ENCODE data around the gene STK32C. TPM values are rescaled to one million over a fixed set of nuclear protein-coding genes. Genes with fewer than 3 reads are reported as not detected.

The STK32C gene
- total RNA-seq, 1 donor from 2014 or later, result 4.7 TPM

DNA sequence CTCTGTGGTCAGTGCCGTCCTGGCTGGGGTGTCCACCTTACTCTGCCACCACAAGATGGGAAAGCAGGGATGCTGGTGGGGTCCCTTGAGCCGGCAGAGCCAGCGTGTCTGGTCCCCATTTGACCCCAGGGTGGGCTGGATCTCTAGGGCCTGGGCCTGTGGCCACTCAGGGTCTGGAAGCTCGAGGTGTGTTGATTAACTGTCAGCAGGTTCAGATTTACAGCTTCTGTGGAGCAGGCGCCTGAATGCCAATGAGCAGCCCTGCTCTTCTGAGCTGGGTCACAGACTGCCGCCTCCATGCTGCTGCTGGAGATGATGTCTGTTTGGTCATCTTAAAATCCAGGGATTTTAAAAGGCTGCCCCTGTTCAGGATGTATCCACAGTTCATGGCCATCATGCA, 132.3 kb downstream of the STK32C start:
- intact Hi-C loops (cut with DNase I), result no loop called here
- Histone ChIP-seq H3K27ac (no peak overlapping the region), H3K4me3 (no peak overlapping the region), H3K9me3 (no peaks in the 10 kb centered on the region), H3K36me3 (no peaks in the 10 kb centered on the region), H3K4me1 (no peaks in the 10 kb centered on the region), H3K27me3 (no peaks in the 10 kb centered on the region)
- DNase-seq (ENCODE audit: extremely low spot score in 2 of 2), result no peak
- no peak for TF ChIP-seq POLR2AphosphoS5 (IDR thresholded peaks at IDR 0.05; ENCODE audit: insufficient read depth in 1 of 2, low read depth in 1 of 2)
- no peak for TF ChIP-seq POLR2A (IDR thresholded peaks at IDR 0.05)
- TF ChIP-seq, protein P1, sequence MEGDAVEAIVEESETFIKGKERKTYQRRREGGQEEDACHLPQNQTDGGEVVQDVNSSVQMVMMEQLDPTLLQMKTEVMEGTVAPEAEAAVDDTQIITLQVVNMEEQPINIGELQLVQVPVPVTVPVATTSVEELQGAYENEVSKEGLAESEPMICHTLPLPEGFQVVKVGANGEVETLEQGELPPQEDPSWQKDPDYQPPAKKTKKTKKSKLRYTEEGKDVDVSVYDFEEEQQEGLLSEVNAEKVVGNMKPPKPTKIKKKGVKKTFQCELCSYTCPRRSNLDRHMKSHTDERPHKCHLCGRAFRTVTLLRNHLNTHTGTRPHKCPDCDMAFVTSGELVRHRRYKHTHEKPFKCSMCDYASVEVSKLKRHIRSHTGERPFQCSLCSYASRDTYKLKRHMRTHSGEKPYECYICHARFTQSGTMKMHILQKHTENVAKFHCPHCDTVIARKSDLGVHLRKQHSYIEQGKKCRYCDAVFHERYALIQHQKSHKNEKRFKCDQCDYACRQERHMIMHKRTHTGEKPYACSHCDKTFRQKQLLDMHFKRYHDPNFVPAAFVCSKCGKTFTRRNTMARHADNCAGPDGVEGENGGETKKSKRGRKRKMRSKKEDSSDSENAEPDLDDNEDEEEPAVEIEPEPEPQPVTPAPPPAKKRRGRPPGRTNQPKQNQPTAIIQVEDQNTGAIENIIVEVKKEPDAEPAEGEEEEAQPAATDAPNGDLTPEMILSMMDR (IDR thresholded peaks at IDR 0.05), result no peak

DNA sequence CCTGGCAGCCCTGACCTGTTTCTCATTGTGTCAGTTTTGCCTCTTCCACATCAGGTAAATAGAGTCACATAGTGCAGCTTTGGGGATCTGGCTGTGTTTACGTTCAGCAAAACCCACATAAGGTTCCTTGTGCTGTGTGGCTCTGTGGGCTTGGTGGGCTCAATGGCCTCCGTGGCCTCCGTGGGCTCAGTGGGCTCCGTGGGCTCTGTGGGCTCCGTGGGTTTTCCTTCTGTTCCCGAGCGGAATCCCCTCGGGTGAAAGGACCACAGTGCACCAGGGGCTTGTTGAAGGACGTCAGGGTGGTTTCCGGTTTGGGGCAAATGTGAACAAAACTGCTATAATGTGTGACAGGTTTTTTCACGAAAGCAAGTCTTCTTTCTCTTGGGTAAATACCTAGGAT, 133.5 kb downstream of the STK32C start:
- Histone ChIP-seq H3K36me3 (no peaks in the 10 kb centered on the region), H3K27ac (no peak overlapping the region)

DNA sequence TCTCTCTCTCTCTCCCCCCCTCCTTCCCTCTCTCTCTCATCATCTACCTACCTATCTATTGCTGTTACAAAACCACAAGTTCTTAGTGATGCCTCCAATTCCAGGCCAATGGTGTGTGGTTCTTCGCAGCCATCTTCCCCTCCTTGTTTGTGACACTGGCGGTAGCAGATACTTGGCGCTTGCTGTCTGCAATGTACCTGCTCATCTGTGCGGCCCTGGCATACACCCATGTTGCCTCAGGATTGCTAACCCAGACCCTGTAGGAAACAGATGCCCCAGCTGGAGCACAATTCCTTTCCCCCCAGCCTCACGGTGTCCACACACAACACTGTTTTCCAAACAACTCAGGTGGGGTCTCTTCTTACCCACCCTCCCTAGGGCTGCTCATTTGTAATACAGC, 134.6 kb downstream of the STK32C start:
- no peak overlapping the region for H3K27ac ChIP-seq
- no peak overlapping the region for H3K4me3 ChIP-seq
- TF ChIP-seq, protein P1 (IDR thresholded peaks at IDR 0.05), result no peak
- no peak for TF ChIP-seq POLR2A (IDR thresholded peaks at IDR 0.05)
- no peak for TF ChIP-seq POLR2AphosphoS5 (IDR thresholded peaks at IDR 0.05; ENCODE audit: insufficient read depth in 1 of 2, low read depth in 1 of 2)
- no peaks in the 10 kb centered on the region for H3K27me3 ChIP-seq
- no peaks in the 10 kb centered on the region for H3K4me1 ChIP-seq
- H3K36me3 ChIP-seq, result no peaks in the 10 kb centered on the region
- intact Hi-C loops (cut with DNase I), result no loop called here
- H3K9me3 ChIP-seq, result no peaks in the 10 kb centered on the region
- no peak for DNase-seq (ENCODE audit: extremely low spot score in 2 of 2)

More for the DNA sequence above, 133.5 kb downstream of the STK32C start:
- H3K4me1 ChIP-seq, result no peaks in the 10 kb centered on the region
- H3K9me3 ChIP-seq, result no peaks in the 10 kb centered on the region
- TF ChIP-seq, protein P1 (IDR thresholded peaks at IDR 0.05), result no peak
- TF ChIP-seq POLR2A (IDR thresholded peaks at IDR 0.05) (no peak), POLR2AphosphoS5 (IDR thresholded peaks at IDR 0.05; ENCODE audit: insufficient read depth in 1 of 2, low read depth in 1 of 2) (no peak)
- H3K27me3 ChIP-seq, result no peaks in the 10 kb centered on the region
- intact Hi-C loops (cut with DNase I), result no loop called here
- no peak overlapping the region for H3K4me3 ChIP-seq
- no peak for DNase-seq (ENCODE audit: extremely low spot score in 2 of 2)

DNA sequence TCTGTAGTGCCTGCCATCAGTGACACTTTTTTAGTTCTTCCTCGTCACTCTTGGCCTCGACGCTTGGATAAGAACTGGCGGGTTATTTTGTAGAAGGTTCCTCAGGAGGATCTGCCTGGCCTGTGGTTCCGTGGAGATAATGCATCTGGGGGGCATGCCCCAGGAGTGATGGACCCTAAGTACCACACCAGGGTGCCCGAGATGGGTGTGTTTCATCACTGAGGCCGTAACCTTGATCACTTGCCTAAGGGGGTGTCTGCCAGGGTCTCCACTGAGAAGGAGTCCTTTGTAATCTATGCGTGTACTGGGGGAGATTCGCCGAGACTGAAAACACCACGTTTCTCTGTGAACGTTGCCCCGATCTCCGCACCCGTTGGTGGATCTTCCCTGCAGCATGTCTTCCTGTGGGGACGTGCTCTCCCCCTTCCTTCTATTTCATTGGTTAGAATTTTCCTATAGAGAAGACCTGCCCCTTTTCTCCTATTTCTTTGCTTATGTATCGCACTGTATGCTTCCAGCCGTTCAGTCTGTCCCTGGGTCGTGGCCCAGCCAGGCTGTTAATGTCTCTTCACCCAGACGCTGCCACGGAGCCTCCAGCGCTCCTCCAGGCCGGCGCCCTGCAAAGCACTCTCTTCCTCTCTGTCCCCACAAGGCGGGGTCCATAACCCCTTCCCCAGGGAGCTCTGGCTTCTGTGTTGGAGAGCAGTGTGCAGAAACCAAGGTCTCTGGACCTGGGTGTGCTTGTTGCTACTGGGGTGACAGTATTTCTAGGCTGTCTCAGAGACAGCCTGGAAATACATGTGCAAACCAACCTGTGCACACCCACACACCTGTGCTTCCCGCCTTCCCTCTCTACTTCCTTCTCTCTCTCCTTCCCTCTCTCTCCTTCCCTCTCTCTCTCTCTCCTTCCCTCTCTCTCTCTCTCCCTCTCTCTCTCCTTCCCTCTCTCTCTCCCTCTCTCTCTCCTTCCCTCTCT, 135.4 kb downstream of the STK32C start:
- TF ChIP-seq, protein P1 (IDR thresholded peaks at IDR 0.05), result no peak
- TF ChIP-seq POLR2A (IDR thresholded peaks at IDR 0.05) (no peak), POLR2AphosphoS5 (IDR thresholded peaks at IDR 0.05; ENCODE audit: insufficient read depth in 1 of 2, low read depth in 1 of 2) (no peak)
- H3K4me1 ChIP-seq, result no peaks in the 10 kb centered on the region
- no peak overlapping the region for H3K27ac ChIP-seq
- no peak overlapping the region for H3K4me3 ChIP-seq
- H3K36me3 ChIP-seq, result no peaks in the 10 kb centered on the region
- no peaks in the 10 kb centered on the region for H3K9me3 ChIP-seq
- intact Hi-C loops (cut with DNase I), result no loop called here
- no peak for DNase-seq (ENCODE audit: extremely low spot score in 2 of 2)
- H3K27me3 ChIP-seq, result no peaks in the 10 kb centered on the region
